H1 (cell line): ENCODE measurements around the gene CYLD. TPM values are rescaled to one million over a fixed set of nuclear protein-coding genes. Genes with fewer than 3 reads are reported as not detected.

ENCODE experiments used
- CTCF ChIA-PET: fragments of 300-600 bp; sonication (Branson Sonifier 250); formaldehyde crosslinking; loops from one replicate; lab custom pipeline; 2021; ENCODE audit not compliant: partially characterized antibody; lab: Charles Lee
- POLR2A ChIA-PET: fragments of 300-600 bp; sonication (Branson Sonifier 250); formaldehyde crosslinking; loops from one replicate; lab custom pipeline; 2021; ENCODE audit warnings: inconsistent platforms; ENCODE audit not compliant: partially characterized antibody; lab: Charles Lee
- DNase-seq, 2 experiments: peaks; one replicate each; pipeline versions ENCODE4 v3.0.0 to v3.0.0-alpha.2; 2010 to 2022; ENCODE audit warnings: low spot score in 2 of 2, low read depth in 1 of 2, mixed read lengths in 1 of 2
- FAIRE-seq: peaks from 2 replicates; lab custom pipeline; 2011; peaks lifted over from hg19 to GRCh38; lab: Jason Lieb, UNC
- H2AFZ ChIP-seq: 2 replicates; pipeline ENCODE4 v1.8.1; 2012; ENCODE audit warnings: low read length, inconsistent platforms
- H2AK5ac ChIP-seq: 2 replicates; pipeline ENCODE4 v1.6.1; 2013; ENCODE audit warnings: low read depth, low read length
- H2BK120ac ChIP-seq: replicated peaks from 2 replicates; pipeline ENCODE3; 2013; ENCODE audit warnings: low read depth, low read length, inconsistent platforms
- H2BK12ac ChIP-seq: 2 replicates; pipeline ENCODE4 v1.6.1; 2013; ENCODE audit warnings: low read depth, low read length
- H2BK15ac ChIP-seq: 2 replicates; pipeline ENCODE4 v1.6.1; 2013; ENCODE audit warnings: low read length
- H2BK20ac ChIP-seq: 2 replicates; pipeline ENCODE4 v1.6.1; 2013; ENCODE audit warnings: low read length
- H2BK5ac ChIP-seq: 2 replicates; pipeline ENCODE4 v1.6.1; 2013; ENCODE audit warnings: low read depth, low read length
- H3K14ac ChIP-seq: 2 replicates; pipeline ENCODE4 v1.6.1; 2013; ENCODE audit warnings: inconsistent platforms; ENCODE audit not compliant: insufficient read length
- H3K18ac ChIP-seq: 2 replicates; pipeline ENCODE4 v1.6.1; 2013; ENCODE audit warnings: low read length; ENCODE audit errors: extremely low read depth
- H3K23ac ChIP-seq: 2 replicates; pipeline ENCODE4 v1.6.1; 2013; ENCODE audit warnings: inconsistent platforms; ENCODE audit not compliant: insufficient read length
- H3K23me2 ChIP-seq: 2 replicates; pipeline ENCODE4 v1.6.1; 2013; ENCODE audit warnings: low read depth, low read length
- H3K27ac ChIP-seq: 2 replicates; pipeline ENCODE4 v1.6.1; 2011; ENCODE audit warnings: low read depth, low read length, inconsistent platforms
- H3K27me3 ChIP-seq, 4 experiments: replicated peaks in 1 of 4; 1 replicate in 1 of 4; 2 replicates in 3 of 4; pipeline versions ENCODE4 v1.6.1 to v1.8.1; 2011 to 2013; ENCODE audit warnings: low read length in 3 of 4, mild to moderate bottlenecking in 3 of 4, inconsistent platforms in 2 of 4, mixed read lengths in 2 of 4, moderate library complexity in 1 of 4; ENCODE audit not compliant: control insufficient read depth in 3 of 4, insufficient read depth in 3 of 4; ENCODE audit errors: extremely low read depth in 1 of 4
- H3K36me3 ChIP-seq, 4 experiments: 2 replicates each; pipeline versions ENCODE4 v1.6.1 to v1.8.1; 2011 to 2013; ENCODE audit warnings: mild to moderate bottlenecking in 4 of 4, low read length in 3 of 4, moderate library complexity in 2 of 4, control low read depth in 1 of 4, inconsistent platforms in 1 of 4; ENCODE audit not compliant: insufficient read depth in 4 of 4, control insufficient read depth in 2 of 4
- H3K4ac ChIP-seq: replicated peaks from 2 replicates; pipeline ENCODE3; 2013; ENCODE audit warnings: low read length, low read depth, mixed read lengths, inconsistent platforms; ENCODE audit not compliant: insufficient read length
- H3K4me1 ChIP-seq, 4 experiments: replicated peaks in 1 of 4; 1 replicate in 1 of 4; 2 replicates in 3 of 4; pipeline versions ENCODE4 v1.6.1 to v1.8.1; 2011 to 2013; ENCODE audit warnings: low read length in 3 of 4, inconsistent platforms in 2 of 4, mixed read lengths in 1 of 4; ENCODE audit not compliant: insufficient read depth in 4 of 4, control insufficient read depth in 3 of 4
- H3K4me2 ChIP-seq, 2 experiments: 2 replicates each; pipeline versions ENCODE4 v1.6.1 to v1.8.1; 2011 to 2013; ENCODE audit warnings: low read depth in 2 of 2, low read length in 2 of 2, control low read depth in 1 of 2, inconsistent platforms in 1 of 2, mild to moderate bottlenecking in 1 of 2; ENCODE audit not compliant: insufficient read depth in 1 of 2
- H3K4me3 ChIP-seq, 4 experiments: fragments of 200-600, 300-600 bp in 1 of 4; sonication (generic), shearing (Covaris generic), sonication (Bioruptor Twin) in 1 of 4; 2 replicates each; pipeline versions ENCODE4 v1.5.1 to v1.8.1; 2011 to 2016; ENCODE audit warnings: low read length in 4 of 4, low read depth in 3 of 4, control low read depth in 2 of 4, inconsistent platforms in 2 of 4, mild to moderate bottlenecking in 2 of 4, mixed read lengths in 1 of 4, moderate library complexity in 1 of 4; ENCODE audit not compliant: insufficient read depth in 2 of 4; ENCODE audit errors: extremely low read depth in 1 of 4
- H3K56ac ChIP-seq: replicated peaks from 2 replicates; pipeline ENCODE3; 2013; ENCODE audit warnings: low read depth, mild to moderate bottlenecking, mixed read lengths, low read length, inconsistent platforms; ENCODE audit not compliant: insufficient read length
- H3K79me1 ChIP-seq: 2 replicates; pipeline ENCODE4 v1.6.1; 2013; ENCODE audit warnings: low read depth, low read length, control low read depth
- H3K79me2 ChIP-seq, 2 experiments: 2 replicates each; pipeline versions ENCODE4 v1.6.1 to v1.8.1; 2012 to 2013; ENCODE audit warnings: low read length in 2 of 2, mild to moderate bottlenecking in 2 of 2, inconsistent platforms in 1 of 2; ENCODE audit not compliant: insufficient read depth in 2 of 2, control insufficient read depth in 1 of 2
- H3K9ac ChIP-seq, 4 experiments: replicated peaks in 1 of 4; 1 replicate in 1 of 4; 2 replicates in 3 of 4; pipeline versions ENCODE4 v1.6.1 to v1.8.1; 2011 to 2013; ENCODE audit warnings: low read depth in 3 of 4, low read length in 3 of 4, control low read depth in 2 of 4, mild to moderate bottlenecking in 2 of 4, moderate library complexity in 2 of 4, inconsistent platforms in 1 of 4; ENCODE audit errors: extremely low read depth in 1 of 4
- H3K9me3 ChIP-seq, 2 experiments: 2 replicates each; pipeline versions ENCODE4 v1.6.1 to v1.8.1; 2012 to 2013; ENCODE audit warnings: mild to moderate bottlenecking in 2 of 2, moderate library complexity in 2 of 2, control low read depth in 1 of 2, inconsistent platforms in 1 of 2, low read depth in 1 of 2, low read length in 1 of 2, mixed read lengths in 1 of 2; ENCODE audit not compliant: insufficient read depth in 2 of 2
- H4K20me1 ChIP-seq, 2 experiments: replicated peaks in 1 of 2; 2 replicates each; pipeline versions ENCODE3 to v1.8.1; 2011 to 2013; ENCODE audit warnings: inconsistent platforms in 2 of 2, low read length in 2 of 2, mild to moderate bottlenecking in 1 of 2; ENCODE audit not compliant: insufficient read depth in 2 of 2, control insufficient read depth in 1 of 2
- H4K5ac ChIP-seq: 2 replicates; pipeline ENCODE4 v1.6.1; 2013; ENCODE audit warnings: low read length, low read depth, mixed read lengths, inconsistent platforms; ENCODE audit not compliant: insufficient read length
- H4K8ac ChIP-seq: 2 replicates; pipeline ENCODE4 v1.8.0; 2013; ENCODE audit warnings: mild to moderate bottlenecking, moderate library complexity, low read length, inconsistent platforms; ENCODE audit not compliant: insufficient read depth; ENCODE audit errors: extremely low read depth
- H4K91ac ChIP-seq: replicated peaks from 2 replicates; pipeline ENCODE3; 2013; ENCODE audit warnings: low read length, mixed read lengths, inconsistent platforms; ENCODE audit not compliant: insufficient read length
- ATF2 ChIP-seq: IDR thresholded peaks from 2 replicates; pipeline ENCODE4 v1.6.1; 2012; ENCODE audit warnings: low read length, inconsistent platforms
- EGR1 ChIP-seq: IDR thresholded peaks from 2 replicates; pipeline ENCODE4 v1.6.1; 2011; ENCODE audit warnings: low read depth, low read length, borderline replicate concordance
- RBBP5 ChIP-seq: IDR thresholded peaks from 2 replicates; pipeline ENCODE4 v1.7.1; 2012; ENCODE audit warnings: low read depth, mild to moderate bottlenecking, inconsistent platforms, low read length, moderate library complexity, borderline replicate concordance
- SIX5 ChIP-seq: IDR thresholded peaks from 2 replicates; pipeline ENCODE4 v1.6.1; 2011; ENCODE audit warnings: mild to moderate bottlenecking, low read depth, low read length
- SUZ12 ChIP-seq: fragments of 200-600 bp; sonication (generic); IDR thresholded peaks from 2 replicates; pipeline ENCODE4 v1.6.1; 2012; ENCODE audit warnings: mild to moderate bottlenecking, inconsistent platforms, low read length, moderate library complexity, mixed read lengths
- YY1 ChIP-seq: IDR thresholded peaks from 2 replicates; pipeline ENCODE4 v1.6.1; 2011; ENCODE audit warnings: low read depth, mild to moderate bottlenecking, low read length
- WGBS, 2 experiments: shearing (Covaris generic) in 1 of 2; methylation state at CpG; one replicate each; pipeline versions ENCODE4 v1.1.6 to v1.1.7; 2013 to 2015; ENCODE audit warnings: low lambda C conversion rate in 2 of 2, mixed read lengths in 2 of 2, inconsistent platforms in 1 of 2, low coverage in 1 of 2, missing lambda C conversion rate in 1 of 2; ENCODE audit not compliant: insufficient replicate concordance in 2 of 2, insufficient coverage in 1 of 2, insufficient read length in 1 of 2; ENCODE audit errors: extremely low coverage in 1 of 2, missing lambda C conversion rate in 1 of 2; 5-methylcytosine and 5-hydroxymethylcytosine counted together
- polyA plus RNA-seq, 7 experiments: library from polyadenylated mRNA; depleted of rRNA in 3 of 7; stranded (reverse) in 5 of 7; unstranded in 2 of 7; fragments of >200 nt in 5 of 7; fragments of 200-250 nt in 2 of 7; gene quantifications; 1 replicate in 5 of 7; 2 replicates in 1 of 7; 4 replicates in 1 of 7; pipeline versions ENCODE4 v1.2.1 to v1.2.3, GENCODE V29; 2011 to 2013; ENCODE audit warnings: missing spikeins in 2 of 7, mixed read lengths in 2 of 7
- total RNA-seq: library from RNA; stranded (reverse); fragmentation: NEBNext Ultra II Directional; extraction: Animal tissue kit (Norgen Biotek cat#: 25700); gene quantifications from 2 replicates; pipeline ENCODE4 v1.2.1, GENCODE V29; 2021
- TF ChIP-seq, protein P1 (sequence below): IDR thresholded peaks from 2 replicates; pipeline ENCODE4 v1.6.1; 2011; ENCODE audit warnings: low read length, improper control_type of control experiment

Gene CYLD
- total and polyA plus RNA-seq, 2 of the 8 experiments (the other 6 are each of a cell fraction or from before 2014, with no cell fraction given): 3.7 to 18.8 TPM

DNA sequence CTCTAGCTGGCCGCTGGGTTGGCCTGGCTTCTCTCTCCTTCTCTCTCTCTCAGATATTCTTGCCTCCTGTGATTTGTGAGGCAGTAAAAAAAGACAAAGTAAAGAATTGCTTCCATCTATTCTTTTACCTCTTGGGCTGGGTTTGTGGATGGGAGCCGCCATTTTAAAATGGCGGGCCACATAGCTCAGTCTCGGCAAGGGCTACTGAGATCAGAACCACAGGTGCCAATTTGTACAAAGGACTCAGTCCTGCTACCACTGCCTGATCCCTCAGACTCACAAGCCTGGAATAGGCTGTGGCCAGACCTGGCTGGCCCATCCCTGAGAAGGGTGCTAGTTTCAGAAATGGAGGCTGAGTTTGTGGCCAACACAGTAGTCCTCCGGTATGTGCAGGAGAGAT lies 24.4 kb upstream of the CYLD start:
- no peak overlapping the region for H3K27ac ChIP-seq
- no peak overlapping the region for H3K4me3 ChIP-seq
- POLR2A ChIA-PET: no interaction called here
- no peaks in the 10 kb centered on the region for H3K79me1 ChIP-seq
- H2BK12ac ChIP-seq: no peak overlapping the region
- no peak overlapping the region for H3K14ac ChIP-seq
- DNase-seq: no peak
- CTCF ChIA-PET: interaction anchor here (1.3 to 2.4 kb wide), 3 partner anchors 38 to 89 kb away, joined by 3 to 11 read pairs (median 8); no protein-coding TSS in a partner anchor
- peaks cover 2% of the 10 kb centered on the region; the same call in 1 of the 2 replicates for H3K23me2 ChIP-seq
- no peak overlapping the region for H2BK20ac ChIP-seq
- H4K8ac ChIP-seq: no peak overlapping the region
- no peak overlapping the region for H3K23ac ChIP-seq
- H3K79me2 ChIP-seq: no peaks in the 10 kb centered on the region
- no peak overlapping the region for H2BK15ac ChIP-seq
- H2BK5ac ChIP-seq: no peak overlapping the region
- no peak overlapping the region for H2AK5ac ChIP-seq
- no peak overlapping the region for H3K4ac ChIP-seq
- FAIRE-seq: no peak
- H4K20me1 ChIP-seq: no peaks in the 10 kb centered on the region
- no peaks in the 10 kb centered on the region for H3K27me3 ChIP-seq
- H3K56ac ChIP-seq: no peak overlapping the region
- 93% methylated on average over 5 of the region's 5 CpGs; no CpG with 5 or more reads in 1 of the 2 experiments for WGBS, 2 experiments
- H3K36me3 ChIP-seq: no peaks in the 10 kb centered on the region
- no peak overlapping the region for H3K9ac ChIP-seq
- H2BK120ac ChIP-seq: no peak overlapping the region
- H2AFZ ChIP-seq: no peak overlapping the region
- H3K18ac ChIP-seq: no peak overlapping the region
- H4K5ac ChIP-seq: no peak overlapping the region
- H3K9me3 ChIP-seq: no peaks in the 10 kb centered on the region
- peaks cover 0 to 12% (median 3%) of the 10 kb centered on the region in 4 experiments; a peak in 5 of 7 replicates for H3K4me1 ChIP-seq
- H3K4me2 ChIP-seq: no peak overlapping the region
- TF ChIP-seq ATF2 (no peak), EGR1 (no peak), YY1 (peak; percentile 79), SUZ12 (no peak), RBBP5 (no peak), SIX5 (no peak)
- TF ChIP-seq, protein P1, sequence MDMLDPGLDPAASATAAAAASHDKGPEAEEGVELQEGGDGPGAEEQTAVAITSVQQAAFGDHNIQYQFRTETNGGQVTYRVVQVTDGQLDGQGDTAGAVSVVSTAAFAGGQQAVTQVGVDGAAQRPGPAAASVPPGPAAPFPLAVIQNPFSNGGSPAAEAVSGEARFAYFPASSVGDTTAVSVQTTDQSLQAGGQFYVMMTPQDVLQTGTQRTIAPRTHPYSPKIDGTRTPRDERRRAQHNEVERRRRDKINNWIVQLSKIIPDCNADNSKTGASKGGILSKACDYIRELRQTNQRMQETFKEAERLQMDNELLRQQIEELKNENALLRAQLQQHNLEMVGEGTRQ: no peak
- no peak overlapping the region for H4K91ac ChIP-seq
